HEK293 (cell line): ENCODE results near the gene RAB13.

ENCODE experiments used
- CTCF ChIA-PET: fragments of 350-600 bp; formaldehyde crosslinking; extraction: SDS; loops from one replicate; lab custom pipeline; 2021; ENCODE audit warnings: antibody characterized with exemption; lab: Yijun Ruan, JAX
- POLR2A ChIA-PET: fragments of 300-600 bp; formaldehyde crosslinking; extraction: SDS; loops from one replicate; lab custom pipeline; 2020; ENCODE audit warnings: antibody characterized with exemption, inconsistent platforms; lab: Yijun Ruan, JAX
- H3K27ac ChIP-seq: fragments of 200-500 bp; sonication (Bioruptor generic); 2 replicates; pipeline ENCODE4 v1.5.1; 2014; ENCODE audit warnings: low read depth, low read length, control low read depth, inconsistent platforms; ENCODE audit errors: extremely low read depth
- H3K36me3 ChIP-seq, 2 experiments: fragments of 200-500 bp in 1 of 2; sonication (Bioruptor generic) in 1 of 2; 1 replicate in 1 of 2; 2 replicates in 1 of 2; pipeline ENCODE4 v1.5.1; 2014 to 2017; ENCODE audit warnings: inconsistent platforms in 2 of 2, low read length in 2 of 2; ENCODE audit not compliant: control insufficient read depth in 2 of 2, insufficient read depth in 1 of 2
- H3K4me1 ChIP-seq: fragments of 200-500 bp; sonication (Bioruptor generic); 2 replicates; pipeline ENCODE4 v1.5.1; 2014; ENCODE audit warnings: mild to moderate bottlenecking, low read length, inconsistent platforms; ENCODE audit not compliant: control insufficient read depth, insufficient read depth
- H3K4me3 ChIP-seq: 2 replicates; pipeline ENCODE4 v1.5.1; 2011; ENCODE audit warnings: low read depth, mild to moderate bottlenecking, control low read depth, low read length, moderate library complexity
- H3K9me3 ChIP-seq: fragments of 200-500 bp; sonication (Bioruptor generic); 2 replicates; pipeline ENCODE4 v1.5.1; 2014; ENCODE audit warnings: low read depth, low read length, inconsistent platforms; ENCODE audit not compliant: control insufficient read depth, insufficient read depth
- CTCF ChIP-seq: fragments of 450-650 bp; formaldehyde crosslinking; IDR thresholded peaks from 2 replicates; pipeline ENCODE4 v1.5.1; 2016; ENCODE audit warnings: missing biosample characterization, missing genetic modification characterization
- KLF8 ChIP-seq: fragments of 450-650 bp; formaldehyde crosslinking; IDR thresholded peaks from 2 replicates; pipeline ENCODE4 v1.5.1; 2016; ENCODE audit warnings: missing biosample characterization, missing genetic modification characterization
- MYNN ChIP-seq: fragments of 450-650 bp; formaldehyde crosslinking; IDR thresholded peaks from 2 replicates; pipeline ENCODE4 v1.5.1; 2016; ENCODE audit warnings: missing biosample characterization, missing genetic modification characterization, borderline replicate concordance
- PRDM4 ChIP-seq: fragments of 450-650 bp; formaldehyde crosslinking; IDR thresholded peaks from 2 replicates; pipeline ENCODE4 v1.5.1; 2017; ENCODE audit warnings: missing biosample characterization, missing genetic modification characterization
- REST ChIP-seq: fragments of 450-650 bp; formaldehyde crosslinking; IDR thresholded peaks from 2 replicates; pipeline ENCODE4 v1.5.1; 2016; ENCODE audit warnings: missing biosample characterization, missing genetic modification characterization
- SCRT1 ChIP-seq: fragments of 450-650 bp; formaldehyde crosslinking; IDR thresholded peaks from 2 replicates; pipeline ENCODE4 v1.5.1; 2016; ENCODE audit warnings: missing biosample characterization, missing genetic modification characterization, borderline replicate concordance
- SP3 ChIP-seq: fragments of 450-650 bp; formaldehyde crosslinking; IDR thresholded peaks from 2 replicates; pipeline ENCODE4 v1.5.1; 2016; ENCODE audit warnings: missing biosample characterization, missing genetic modification characterization
- ZBTB21 ChIP-seq: fragments of 450-650 bp; formaldehyde crosslinking; IDR thresholded peaks from 2 replicates; pipeline ENCODE4 v1.5.1; 2017; ENCODE audit warnings: missing biosample characterization, missing genetic modification characterization
- ZBTB44 ChIP-seq: fragments of 450-650 bp; IDR thresholded peaks from 2 replicates; pipeline ENCODE4 v1.5.1; 2018; ENCODE audit warnings: missing biosample characterization, mild to moderate bottlenecking, missing genetic modification characterization
- ZNF10 ChIP-seq: fragments of 450-650 bp; formaldehyde crosslinking; IDR thresholded peaks from 2 replicates; pipeline ENCODE4 v1.5.1; 2017; ENCODE audit warnings: missing biosample characterization, missing genetic modification characterization
- ZNF239 ChIP-seq: fragments of 450-650 bp; formaldehyde crosslinking; IDR thresholded peaks from 2 replicates; pipeline ENCODE4 v1.5.1; 2016; ENCODE audit warnings: missing biosample characterization, missing genetic modification characterization
- ZNF341 ChIP-seq: fragments of 450-650 bp; formaldehyde crosslinking; IDR thresholded peaks from 2 replicates; pipeline ENCODE4; 2016; ENCODE audit warnings: low read depth, missing biosample characterization, missing genetic modification characterization
- ZNF433 ChIP-seq: fragments of 450-650 bp; formaldehyde crosslinking; IDR thresholded peaks from 2 replicates; pipeline ENCODE4 v1.5.1; 2016; ENCODE audit warnings: missing biosample characterization, missing genetic modification characterization, low read depth
- ZNF501 ChIP-seq: fragments of 450-650 bp; formaldehyde crosslinking; IDR thresholded peaks from 2 replicates; pipeline ENCODE4 v1.5.1; 2016; ENCODE audit warnings: missing biosample characterization, missing genetic modification characterization
- ZNF513 ChIP-seq: fragments of 450-650 bp; IDR thresholded peaks from 2 replicates; pipeline ENCODE4 v1.5.1; 2018; ENCODE audit warnings: missing biosample characterization, missing genetic modification characterization
- ZNF555 ChIP-seq: fragments of 450-650 bp; formaldehyde crosslinking; conservative IDR thresholded peaks from 2 replicates; pipeline ENCODE4 v1.5.1; 2017; ENCODE audit warnings: missing biosample characterization, mild to moderate bottlenecking, missing genetic modification characterization, inconsistent platforms
- ZNF561 ChIP-seq: fragments of 450-650 bp; IDR thresholded peaks from 2 replicates; pipeline ENCODE4 v1.5.1; 2018; ENCODE audit warnings: missing biosample characterization, missing genetic modification characterization, borderline replicate concordance
- ZNF585B ChIP-seq: fragments of 450-650 bp; formaldehyde crosslinking; IDR thresholded peaks from 2 replicates; pipeline ENCODE4 v1.5.1; 2016; ENCODE audit warnings: missing biosample characterization, missing genetic modification characterization
- ZNF600 ChIP-seq: fragments of 450-650 bp; formaldehyde crosslinking; IDR thresholded peaks from 2 replicates; pipeline ENCODE4 v1.5.1; 2016; ENCODE audit warnings: missing biosample characterization, missing genetic modification characterization
- ZNF692 ChIP-seq: fragments of 450-650 bp; formaldehyde crosslinking; IDR thresholded peaks from 2 replicates; pipeline ENCODE4 v1.5.1; 2016; ENCODE audit warnings: missing biosample characterization, missing genetic modification characterization
- ZNF747 ChIP-seq: fragments of 450-650 bp; formaldehyde crosslinking; IDR thresholded peaks from 2 replicates; pipeline ENCODE4 v1.5.1; 2016; ENCODE audit warnings: missing biosample characterization, missing genetic modification characterization
- ZSCAN4 ChIP-seq: fragments of 450-650 bp; formaldehyde crosslinking; IDR thresholded peaks from 2 replicates; pipeline ENCODE4 v1.5.1; 2017; ENCODE audit warnings: missing biosample characterization, missing genetic modification characterization

RAB13 gene

GRCh38 chr1:153958111-153958960, 27.8 kb downstream of the RAB13 start, which contains the start of gene CRTC2:
CRTC2 (minus strand) TSS chr1:153958612; CDS start chr1:153958497, 115 bp downstream.
- CTCF ChIA-PET: interaction anchor here (0.6 to 1.3 kb wide), 5 partner anchors 11 to 1938 kb away, joined by 3 to 4 read pairs (median 3); partner anchors contain the start of genes DENND4B and RAB13
- POLR2A ChIA-PET: interaction anchor here (0.6 to 2.0 kb wide), 13 partner anchors 9 to 367 kb away, joined by 3 to 32 read pairs (median 5); partner anchors contain the start of genes ATP8B2, CREB3L4, DENND4B and JTB
- peaks cover 0 to 54% of the 10 kb centered on the region in 2 experiments; a peak in 2 of 3 replicates for H3K36me3 ChIP-seq
- TF ChIP-seq MYNN (tag by site-specific recombination): no peak
- TF ChIP-seq CTCF (tag by site-specific recombination): peak; percentile 75; the same call in 1 of the 2 replicates
- peak; percentile 27; the same call in 1 of the 2 replicates for TF ChIP-seq PRDM4 (tag by site-specific recombination)
- TF ChIP-seq ZNF561: peak; percentile 76; the same call in 1 of the 2 replicates
- TF ChIP-seq ZNF10: peak; percentile 72
- TF ChIP-seq ZNF501 (tag by site-specific recombination): peak; percentile 94
- TF ChIP-seq REST (tag by site-specific recombination): peak; percentile 50; the same call in 1 of the 2 replicates
- peak; percentile 100 for TF ChIP-seq SCRT1 (tag by site-specific recombination)
- no peak for TF ChIP-seq ZBTB44 (tag by site-specific recombination)
- no peak for TF ChIP-seq ZNF585B
- TF ChIP-seq ZNF600 (tag by site-specific recombination): peak; percentile 99
- TF ChIP-seq ZBTB21 (tag by site-specific recombination): no peak
- peak; percentile 95 for TF ChIP-seq ZNF341 (tag by site-specific recombination)
- TF ChIP-seq ZNF433 (tag by site-specific recombination): no peak
- TF ChIP-seq ZNF239 (tag by site-specific recombination): no peak; the same call in 1 of the 2 replicates
- no peak for TF ChIP-seq ZNF555 (tag by site-specific recombination)
- 0 out of 2 replicates have a peak, but pooled peaks have one; percentile 27 for TF ChIP-seq ZNF513 (tag by site-specific recombination)
- peak; percentile 55; the same call in 1 of the 2 replicates for TF ChIP-seq ZSCAN4 (tag by site-specific recombination)
- TF ChIP-seq ZNF747 (tag by site-specific recombination): no peak
- TF ChIP-seq SP3: peak; percentile 100
- peak; percentile 100 for TF ChIP-seq KLF8 (tag by site-specific recombination)
- TF ChIP-seq ZNF692 (tag by site-specific recombination): peak; percentile 87

More at GRCh38 chr1:153958111-153958960, 27.8 kb downstream of the RAB13 start, which contains the start of gene CRTC2:
- Histone ChIP-seq H3K9me3 (no peaks in the 10 kb centered on the region), H3K4me3 (peak within 1 kb of the TSS; percentile 89), H3K27ac (peak within 1 kb of the TSS; percentile 90), H3K4me1 (peaks cover 13% of the 10 kb centered on the region; the same call in 1 of the 2 replicates)
